ENCODE data around the gene PIP4K2B.
A peak's percentile ranks its signal among the peaks of the same experiment; 100 is the strongest.

The PIP4K2B gene

GRCh38 chr17:38746004-38746848 lies 53.1 kb downstream of the PIP4K2B start:
- no peak for DNase-seq (ENCODE audit: low spot score)

- DNase-seq (ENCODE audit: low spot score) = no peak
Measured at GRCh38 chr17:38745545-38745944, 53.8 kb downstream of the PIP4K2B start.

- no peak for DNase-seq (ENCODE audit: low spot score)
Measured at GRCh38 chr17:38743556-38744171, 55.7 kb downstream of the PIP4K2B start.

- DNase-seq (ENCODE audit: low spot score) = peak; percentile 69
Measured at GRCh38 chr17:38742411-38743308, 56.7 kb downstream of the PIP4K2B start.

GRCh38 chr17:38741921-38742410 lies 57.4 kb downstream of the PIP4K2B start:
- no peak for DNase-seq (ENCODE audit: low spot score)

- no peak for DNase-seq (ENCODE audit: low spot score)
Measured at GRCh38 chr17:38741461-38741860, 57.9 kb downstream of the PIP4K2B start.

GRCh38 chr17:38740806-38741205 lies 58.5 kb downstream of the PIP4K2B start:
- no peak for DNase-seq (ENCODE audit: low spot score)

- DNase-seq (ENCODE audit: low spot score) = no peak
Measured at GRCh38 chr17:38740044-38740443, 59.3 kb downstream of the PIP4K2B start.

GRCh38 chr17:38739305-38739704 lies 60.1 kb downstream of the PIP4K2B start:
- no peak for DNase-seq (ENCODE audit: low spot score)

GRCh38 chr17:38738686-38739085 lies 60.7 kb downstream of the PIP4K2B start:
- no peak for DNase-seq (ENCODE audit: low spot score)

GRCh38 chr17:38738007-38738662 lies 61.2 kb downstream of the PIP4K2B start:
- no peak for DNase-seq (ENCODE audit: low spot score)

- peak; percentile 51 for DNase-seq (ENCODE audit: low spot score)
Measured at GRCh38 chr17:38735161-38735997, 64.0 kb downstream of the PIP4K2B start.

GRCh38 chr17:38733982-38734973 lies 65.1 kb downstream of the PIP4K2B start:
- DNase-seq (ENCODE audit: low spot score) = no peak

- no peak for DNase-seq (ENCODE audit: low spot score)
Measured at GRCh38 chr17:38733282-38733981, 65.9 kb downstream of the PIP4K2B start.

- no peak for DNase-seq (ENCODE audit: low spot score)
Measured at GRCh38 chr17:38732376-38733281, 66.7 kb downstream of the PIP4K2B start.

- no peak for DNase-seq (ENCODE audit: low spot score)
Measured at GRCh38 chr17:38731526-38732294, 67.6 kb downstream of the PIP4K2B start.
